GM18505 (cell line): ENCODE results near the gene PAIP2B.
"Not testable (repeated sequence)": the region's sequence is repeated elsewhere in the genome, so short reads cannot be mapped to it uniquely, and the experiment has no call there.

Experiments used
- ATAC-seq: cut with Tn5 transposase; IDR thresholded peaks from one replicate; pipeline ENCODE4 v1.9.1; 2021; ENCODE audit not compliant: unreplicated experiment
- POLR2A ChIP-seq: IDR thresholded peaks from 4 replicates; pipeline ENCODE4 v1.6.1; 2011; ENCODE audit warnings: borderline replicate concordance; ENCODE audit not compliant: insufficient read depth, insufficient read length; ENCODE audit errors: extremely low read depth

PAIP2B gene

GRCh38 chr2:71206271-71206670 is 20.6 kb downstream of the PAIP2B start:
- ATAC-seq: no peak
- no peak for TF ChIP-seq POLR2A

GRCh38 chr2:71191570-71191943 is 35.3 kb downstream of the PAIP2B start:
- no peak for TF ChIP-seq POLR2A
- no peak for ATAC-seq

GRCh38 chr2:71190656-71191569 is 36.0 kb downstream of the PAIP2B start:
- no peak for ATAC-seq
- no peak for TF ChIP-seq POLR2A

GRCh38 chr2:71187589-71187988 is 39.3 kb downstream of the PAIP2B start:
- ATAC-seq: no peak
- TF ChIP-seq POLR2A: no peak

- no peak for TF ChIP-seq POLR2A
- no peak for ATAC-seq
Measured at GRCh38 chr2:71186973-71187372, 39.9 kb downstream of the PAIP2B start.

GRCh38 chr2:71183306-71184115 is 43.4 kb downstream of the PAIP2B start:
- ATAC-seq: not testable (repeated sequence)

- TF ChIP-seq POLR2A: no peak
- ATAC-seq: no peak
Measured at GRCh38 chr2:71181316-71181715, 45.6 kb downstream of the PAIP2B start.

GRCh38 chr2:71178836-71179235 is 48.1 kb downstream of the PAIP2B start:
- ATAC-seq: not testable (repeated sequence)

GRCh38 chr2:71174207-71174606 is 52.7 kb downstream of the PAIP2B start:
- TF ChIP-seq POLR2A: no peak
- ATAC-seq: no peak

GRCh38 chr2:71173096-71173495 is 53.8 kb downstream of the PAIP2B start:
- ATAC-seq: no peak
- TF ChIP-seq POLR2A: no peak

GRCh38 chr2:71166812-71167211 is 60.1 kb downstream of the PAIP2B start:
- ATAC-seq: no peak

GRCh38 chr2:71157124-71157793 is 69.6 kb downstream of the PAIP2B start:
- peak; percentile 59 for ATAC-seq

More at GRCh38 chr2:71166812-71167211, 60.1 kb downstream of the PAIP2B start:
- no peak for TF ChIP-seq POLR2A

GRCh38 chr2:71156573-71156972 is 70.3 kb downstream of the PAIP2B start:
- ATAC-seq: no peak
- TF ChIP-seq POLR2A: no peak

More at GRCh38 chr2:71157124-71157793, 69.6 kb downstream of the PAIP2B start:
- TF ChIP-seq POLR2A: no peak

GRCh38 chr2:71155846-71156245 is 71.1 kb downstream of the PAIP2B start:
- TF ChIP-seq POLR2A: no peak
- no peak for ATAC-seq

GRCh38 chr2:71154798-71155197 is 72.1 kb downstream of the PAIP2B start:
- no peak for TF ChIP-seq POLR2A
- ATAC-seq: no peak
